ENCODE results near the gene KCNQ1.
"Not testable (repeated sequence)": the region's sequence is repeated elsewhere in the genome, so short reads cannot be mapped to it uniquely, and the experiment has no call there.

The KCNQ1 gene

DNA sequence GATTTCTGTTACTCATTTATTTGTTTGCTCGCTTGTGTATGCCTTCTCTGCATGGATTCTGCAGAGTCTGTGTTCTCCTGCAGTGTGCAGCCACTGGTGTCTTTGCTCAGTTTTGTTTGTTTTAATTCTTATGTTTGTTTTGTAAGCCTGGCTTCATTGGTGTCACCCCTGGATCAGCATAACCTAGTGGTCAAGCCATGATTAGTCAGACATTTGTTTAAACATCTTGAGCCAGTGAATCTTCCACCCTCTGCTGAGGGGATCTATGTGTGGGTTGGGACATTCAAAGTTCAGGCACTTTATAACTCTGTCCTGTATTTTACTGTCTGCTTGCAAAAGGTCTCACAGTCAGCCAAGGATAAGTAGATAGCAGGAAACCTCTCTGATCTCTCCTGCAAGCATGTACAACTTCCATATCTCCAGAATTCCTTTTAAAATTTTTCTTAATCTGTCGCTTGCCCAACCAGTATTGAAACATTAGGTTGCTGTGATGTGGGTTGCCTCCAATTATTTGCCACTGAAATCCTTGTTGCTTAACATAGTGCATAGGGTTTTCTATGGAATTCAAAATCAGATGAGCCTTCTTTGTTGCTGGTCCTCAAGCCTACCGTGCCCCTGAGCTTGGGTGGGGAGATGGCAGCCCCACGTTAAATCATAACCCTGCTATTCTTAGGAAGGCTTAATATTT is 168.2 kb downstream of the KCNQ1 start:
- TF ChIP-seq, protein P1, sequence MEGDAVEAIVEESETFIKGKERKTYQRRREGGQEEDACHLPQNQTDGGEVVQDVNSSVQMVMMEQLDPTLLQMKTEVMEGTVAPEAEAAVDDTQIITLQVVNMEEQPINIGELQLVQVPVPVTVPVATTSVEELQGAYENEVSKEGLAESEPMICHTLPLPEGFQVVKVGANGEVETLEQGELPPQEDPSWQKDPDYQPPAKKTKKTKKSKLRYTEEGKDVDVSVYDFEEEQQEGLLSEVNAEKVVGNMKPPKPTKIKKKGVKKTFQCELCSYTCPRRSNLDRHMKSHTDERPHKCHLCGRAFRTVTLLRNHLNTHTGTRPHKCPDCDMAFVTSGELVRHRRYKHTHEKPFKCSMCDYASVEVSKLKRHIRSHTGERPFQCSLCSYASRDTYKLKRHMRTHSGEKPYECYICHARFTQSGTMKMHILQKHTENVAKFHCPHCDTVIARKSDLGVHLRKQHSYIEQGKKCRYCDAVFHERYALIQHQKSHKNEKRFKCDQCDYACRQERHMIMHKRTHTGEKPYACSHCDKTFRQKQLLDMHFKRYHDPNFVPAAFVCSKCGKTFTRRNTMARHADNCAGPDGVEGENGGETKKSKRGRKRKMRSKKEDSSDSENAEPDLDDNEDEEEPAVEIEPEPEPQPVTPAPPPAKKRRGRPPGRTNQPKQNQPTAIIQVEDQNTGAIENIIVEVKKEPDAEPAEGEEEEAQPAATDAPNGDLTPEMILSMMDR (IDR thresholded peaks at IDR 0.05; ENCODE audit: low read depth, low read length) = no peak
- DNase-seq (ENCODE audit: extremely low read depth, low read depth) = no peak

DNA sequence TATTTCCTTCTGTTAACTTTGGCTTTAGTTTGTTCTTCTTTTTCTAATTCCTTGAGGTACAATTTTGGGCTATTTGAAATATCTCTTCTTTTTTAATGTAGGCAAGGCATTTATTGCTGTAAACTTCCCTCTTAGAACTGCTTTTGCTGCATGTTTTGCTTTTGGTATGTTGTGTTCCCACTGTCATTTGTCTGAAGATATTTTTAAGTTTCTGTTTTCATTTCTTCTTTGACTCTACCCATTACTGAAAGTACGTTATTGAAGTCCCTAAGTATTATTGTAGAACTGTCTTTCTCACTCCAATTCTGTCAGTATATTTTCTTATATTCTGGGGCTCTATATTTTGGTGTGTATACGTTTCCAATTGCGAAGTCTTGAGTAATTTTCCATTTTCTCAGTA is 177.1 kb downstream of the KCNQ1 start:
- TF ChIP-seq, protein P1 (IDR thresholded peaks at IDR 0.05; ENCODE audit: low read depth, low read length) = no peak
- DNase-seq (ENCODE audit: extremely low read depth, low read depth) = no peak

DNA sequence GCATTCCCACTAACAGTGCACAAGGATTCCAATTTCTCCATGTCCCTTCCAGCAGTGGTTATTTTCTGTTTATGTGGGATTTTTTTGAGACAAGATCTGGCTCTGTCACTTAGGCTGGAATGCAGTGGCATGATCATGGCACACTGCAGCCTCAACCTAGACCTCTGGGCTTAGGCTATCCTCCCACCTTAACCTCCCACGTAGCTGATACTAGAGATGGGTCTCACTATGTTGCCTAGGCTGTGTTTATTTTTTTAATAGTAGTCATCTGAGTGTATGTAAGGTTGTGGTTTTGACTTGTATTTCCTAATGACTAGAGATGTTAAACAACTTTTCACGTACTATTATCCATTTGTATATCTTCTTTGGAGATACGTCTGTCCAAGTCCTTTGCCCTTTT is 180.4 kb downstream of the KCNQ1 start:
- TF ChIP-seq, protein P1 (IDR thresholded peaks at IDR 0.05; ENCODE audit: low read depth, low read length) = no peak

DNA sequence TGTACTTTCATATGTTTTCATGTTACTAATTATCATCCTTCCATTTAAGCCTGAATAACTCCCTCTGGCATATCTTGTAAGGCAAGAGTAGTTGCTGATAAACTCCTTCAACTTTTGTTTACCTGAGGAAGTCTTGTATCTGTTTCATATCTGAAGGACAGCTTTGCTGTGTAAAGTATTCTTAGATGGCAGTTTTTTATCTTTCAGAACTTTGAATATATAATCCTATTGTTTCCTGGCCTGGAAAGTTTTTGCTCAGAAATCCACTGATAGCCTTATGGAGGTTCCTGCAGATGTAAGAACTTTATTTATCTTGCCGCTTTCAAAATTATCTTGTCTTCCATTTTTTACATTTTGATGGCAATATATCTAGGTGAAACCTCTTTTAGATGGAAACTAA is 185.9 kb downstream of the KCNQ1 start:
- TF ChIP-seq, protein P1 (IDR thresholded peaks at IDR 0.05; ENCODE audit: low read depth, low read length) = no peak
- DNase-seq (ENCODE audit: extremely low read depth, low read depth) = no peak

More for the DNA sequence above, 180.4 kb downstream of the KCNQ1 start:
- DNase-seq (ENCODE audit: extremely low read depth, low read depth) = no peak

DNA sequence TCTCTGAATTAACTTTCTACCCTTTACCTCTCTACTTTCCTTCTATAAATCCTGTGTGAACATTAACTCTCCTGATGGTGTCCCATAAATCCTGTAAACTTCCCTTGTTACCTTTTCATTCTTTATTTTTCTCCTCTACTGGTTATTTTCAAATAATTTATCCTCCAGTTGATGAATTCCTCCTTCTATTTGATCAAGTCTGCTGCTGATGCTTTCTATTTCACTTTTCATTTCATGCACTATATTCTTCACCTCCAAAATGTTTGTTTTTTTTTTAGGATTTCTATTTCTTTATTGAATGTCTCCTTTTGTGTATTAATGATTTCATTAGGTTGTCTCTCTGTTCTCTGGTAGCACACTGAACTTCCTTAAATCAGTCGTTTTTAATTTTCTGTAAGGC is 186.4 kb downstream of the KCNQ1 start:
- DNase-seq (ENCODE audit: extremely low read depth, low read depth) = no peak
- TF ChIP-seq, protein P1 (IDR thresholded peaks at IDR 0.05; ENCODE audit: low read depth, low read length) = no peak

DNA sequence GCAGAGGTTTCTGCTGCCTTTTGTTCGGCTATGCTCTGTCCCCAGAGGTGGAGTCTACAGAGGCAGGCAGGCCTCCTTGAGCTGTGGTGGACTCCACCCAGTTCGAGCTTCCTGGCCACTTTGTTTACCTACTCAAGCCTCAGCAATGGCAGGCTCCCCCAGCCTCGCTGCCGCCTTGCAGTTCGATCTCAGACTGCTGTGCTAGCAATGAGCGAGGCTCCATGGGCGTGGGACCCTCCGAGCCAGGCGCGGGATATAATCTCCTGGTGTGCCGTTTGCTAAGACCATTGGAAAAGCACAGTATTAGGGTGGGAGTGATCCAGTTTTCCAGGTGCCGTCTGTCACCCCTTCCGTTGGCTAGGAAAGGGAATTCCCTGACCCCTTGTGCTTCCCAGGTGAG is 195.0 kb downstream of the KCNQ1 start:
- not testable (repeated sequence) for DNase-seq (ENCODE audit: extremely low read depth, low read depth)

DNA sequence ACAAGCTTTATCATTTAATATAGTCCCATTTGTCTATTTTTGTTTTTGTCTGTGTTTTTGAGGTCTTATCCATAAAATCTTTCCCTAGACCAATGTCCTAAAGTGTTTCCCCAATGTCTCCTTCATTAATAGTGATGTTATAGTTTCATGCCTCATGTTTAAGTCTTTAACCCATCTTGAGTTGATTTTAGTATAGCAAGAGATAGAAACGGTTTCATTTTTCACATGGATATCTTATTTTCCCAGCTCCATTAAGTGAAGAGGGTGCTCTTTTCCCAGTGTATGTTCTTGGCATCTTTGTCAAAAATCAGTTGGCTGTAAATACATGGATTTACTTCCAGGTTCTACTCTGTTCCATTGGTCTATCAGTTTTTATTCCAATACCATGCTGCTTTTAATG is 196.8 kb downstream of the KCNQ1 start:
- DNase-seq (ENCODE audit: extremely low read depth, low read depth) = no peak

More for the DNA sequence above, 196.8 kb downstream of the KCNQ1 start:
- TF ChIP-seq, protein P1 (IDR thresholded peaks at IDR 0.05; ENCODE audit: low read depth, low read length) = no peak
